ENCODE measurements around the gene ITPA. TPM values are rescaled to one million over a fixed set of nuclear protein-coding genes. Genes with fewer than 3 reads are reported as not detected.
"Not testable (repeated sequence)": the region's sequence is repeated elsewhere in the genome, so short reads cannot be mapped to it uniquely, and the experiment has no call there.

The ITPA gene
- total RNA-seq, 1 donor from 2014 or later: 44.4 TPM

GRCh38 chr20:3199976-3200755 lies 9.1 kb upstream of the ITPA start:
- DNase-seq (ENCODE audit: low spot score): no peak

- DNase-seq (ENCODE audit: low spot score): no peak
These were observed 6.4 kb upstream of the ITPA start for GRCh38 chr20:3202965-3203314.

GRCh38 chr20:3203315-3204123 lies 5.8 kb upstream of the ITPA start:
- no peak for DNase-seq (ENCODE audit: low spot score)

DNA sequence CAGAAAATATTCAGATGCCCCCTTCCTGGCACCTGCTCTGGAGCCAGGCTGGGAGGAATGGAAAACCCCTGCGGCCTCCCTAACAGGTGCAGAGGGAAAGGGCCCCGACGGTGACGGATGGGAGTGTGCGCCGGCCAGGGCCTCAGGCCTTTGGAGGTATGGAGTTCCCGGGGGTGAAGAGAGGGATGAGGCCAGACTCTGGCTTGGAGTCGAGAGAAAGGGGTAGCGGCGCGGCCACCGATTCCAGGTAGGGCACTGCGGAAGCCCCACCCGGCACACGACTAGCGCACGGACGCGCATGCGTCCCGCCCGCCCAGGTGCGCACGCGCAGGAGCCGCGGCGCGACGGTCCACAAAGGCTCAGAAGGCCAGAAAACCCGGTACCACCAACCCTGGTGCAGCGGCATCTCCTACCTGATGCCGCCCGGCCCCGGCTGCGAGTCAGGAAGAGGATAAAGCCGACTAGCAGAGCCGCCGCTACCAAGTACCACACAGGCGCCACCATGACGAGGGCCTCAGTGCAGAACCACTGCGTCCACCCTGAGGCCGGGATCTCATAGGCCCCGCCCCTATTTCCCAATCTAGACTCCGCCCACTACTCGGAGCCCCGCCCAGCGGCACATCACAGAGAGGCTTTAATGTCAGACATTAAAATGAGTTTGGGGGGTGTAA lies 5.0 kb upstream of the ITPA start, which contains the start of gene DDRGK1:
DDRGK1 (minus strand) TSS at position 559 of the 671 bp plus-strand sequence; CDS start at position 504, 55 bp downstream.
- peak; percentile 91 for DNase-seq (ENCODE audit: low spot score)

GRCh38 chr20:3208786-3209256 lies 477 bp upstream of the ITPA start:
- no peak for DNase-seq (ENCODE audit: low spot score)

DNA sequence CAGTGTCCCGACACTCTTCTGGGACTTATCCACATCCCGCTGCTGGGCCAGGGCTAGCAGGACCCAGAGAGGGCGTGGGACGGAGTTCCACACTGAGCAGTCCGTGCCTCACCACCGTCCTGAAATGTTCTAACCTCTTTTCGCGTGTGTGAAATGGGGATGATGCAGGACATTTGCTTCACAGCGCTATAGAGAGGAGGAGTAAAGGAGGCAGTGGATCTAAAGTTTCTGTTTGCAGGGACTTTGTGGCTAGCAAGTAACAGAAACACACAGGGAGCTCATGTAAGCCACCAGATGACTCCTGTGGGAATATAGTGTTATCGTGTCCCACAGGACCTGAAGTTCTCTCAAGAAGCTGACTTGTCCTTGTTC lies 634 bp downstream of the ITPA start:
- no peak for DNase-seq (ENCODE audit: low spot score)

- no peak for DNase-seq (ENCODE audit: low spot score)
These were observed 1.0 kb downstream of the ITPA start for GRCh38 chr20:3210346-3210745.

DNA sequence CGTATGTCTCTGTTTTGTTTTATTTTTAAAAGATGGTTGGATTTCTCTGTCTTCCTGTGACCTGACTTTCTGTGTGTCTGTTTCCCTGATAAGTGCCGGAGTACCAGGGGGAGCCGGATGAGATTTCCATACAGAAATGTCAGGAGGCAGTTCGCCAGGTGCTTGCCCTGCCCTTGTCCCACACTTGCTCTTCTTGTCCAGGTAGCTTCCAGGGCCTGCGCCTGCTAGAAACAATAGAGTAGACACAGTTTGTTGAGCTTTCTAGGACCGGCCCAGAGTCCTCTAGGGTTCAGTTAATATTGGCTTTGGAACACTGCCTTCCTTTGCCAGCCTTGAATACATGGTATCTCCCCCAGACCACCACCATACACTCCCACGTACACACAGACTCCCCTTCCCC lies 3.9 kb downstream of the ITPA start:
- no peak for DNase-seq (ENCODE audit: low spot score)

DNA sequence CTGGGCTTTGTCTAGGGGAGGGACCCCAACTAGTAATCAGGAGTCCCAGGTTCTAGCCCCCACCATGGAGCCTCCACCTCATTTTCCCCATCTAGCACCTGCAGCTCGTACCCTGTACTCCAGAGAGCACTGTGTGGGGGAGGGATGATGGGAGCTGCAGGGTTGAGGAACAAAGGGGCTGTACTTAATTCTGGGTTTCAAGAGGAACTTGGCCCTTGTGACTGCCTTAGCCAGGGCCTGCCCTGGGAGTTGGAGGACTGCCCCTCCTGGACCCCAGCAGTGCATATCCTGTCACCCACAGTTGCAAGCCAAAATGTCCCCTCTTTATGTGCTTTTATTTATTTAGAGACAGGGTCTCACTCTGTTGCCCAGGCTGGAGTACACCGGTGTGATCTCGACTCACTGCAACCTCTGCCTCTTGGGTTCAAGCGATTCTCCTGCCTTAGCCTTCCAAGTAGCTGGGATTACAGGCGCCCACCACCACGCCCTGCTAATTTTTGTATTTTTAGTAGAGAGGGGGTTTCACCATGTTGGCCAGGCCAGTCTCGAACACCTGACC lies 6.1 kb downstream of the ITPA start:
- not testable (repeated sequence) for DNase-seq (ENCODE audit: low spot score)

DNA sequence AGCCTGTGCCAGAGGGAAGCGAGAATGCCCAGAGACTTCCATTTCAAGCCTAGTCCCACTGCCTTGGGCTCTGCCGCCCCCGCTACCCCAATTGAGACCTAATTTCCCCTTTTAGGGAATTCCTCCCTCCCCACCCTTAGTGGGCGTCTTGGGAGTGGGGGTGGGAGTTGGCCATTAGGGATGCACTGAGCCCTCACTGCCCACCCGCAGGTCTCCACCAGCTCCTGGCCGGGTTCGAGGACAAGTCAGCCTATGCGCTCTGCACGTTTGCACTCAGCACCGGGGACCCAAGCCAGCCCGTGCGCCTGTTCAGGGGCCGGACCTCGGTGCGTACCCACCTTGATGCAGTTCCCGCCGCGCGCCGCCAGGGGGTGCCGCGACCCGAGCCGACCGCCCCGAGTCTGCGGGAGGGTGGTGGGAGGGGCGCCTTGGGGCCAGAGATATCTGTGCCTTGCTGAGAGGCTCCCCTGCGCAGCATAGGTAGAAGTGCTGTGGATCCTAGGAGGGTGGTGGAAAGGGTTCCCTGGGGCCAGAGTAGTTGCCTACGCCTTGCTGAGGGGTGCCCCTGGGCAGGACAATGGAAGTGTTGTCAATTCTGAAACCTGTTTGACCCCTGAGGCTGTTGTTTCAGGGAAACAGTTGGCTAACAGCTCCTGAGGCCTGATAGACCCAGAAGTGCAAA lies 9.2 kb downstream of the ITPA start:
- DNase-seq (ENCODE audit: low spot score): peak; percentile 37

DNA sequence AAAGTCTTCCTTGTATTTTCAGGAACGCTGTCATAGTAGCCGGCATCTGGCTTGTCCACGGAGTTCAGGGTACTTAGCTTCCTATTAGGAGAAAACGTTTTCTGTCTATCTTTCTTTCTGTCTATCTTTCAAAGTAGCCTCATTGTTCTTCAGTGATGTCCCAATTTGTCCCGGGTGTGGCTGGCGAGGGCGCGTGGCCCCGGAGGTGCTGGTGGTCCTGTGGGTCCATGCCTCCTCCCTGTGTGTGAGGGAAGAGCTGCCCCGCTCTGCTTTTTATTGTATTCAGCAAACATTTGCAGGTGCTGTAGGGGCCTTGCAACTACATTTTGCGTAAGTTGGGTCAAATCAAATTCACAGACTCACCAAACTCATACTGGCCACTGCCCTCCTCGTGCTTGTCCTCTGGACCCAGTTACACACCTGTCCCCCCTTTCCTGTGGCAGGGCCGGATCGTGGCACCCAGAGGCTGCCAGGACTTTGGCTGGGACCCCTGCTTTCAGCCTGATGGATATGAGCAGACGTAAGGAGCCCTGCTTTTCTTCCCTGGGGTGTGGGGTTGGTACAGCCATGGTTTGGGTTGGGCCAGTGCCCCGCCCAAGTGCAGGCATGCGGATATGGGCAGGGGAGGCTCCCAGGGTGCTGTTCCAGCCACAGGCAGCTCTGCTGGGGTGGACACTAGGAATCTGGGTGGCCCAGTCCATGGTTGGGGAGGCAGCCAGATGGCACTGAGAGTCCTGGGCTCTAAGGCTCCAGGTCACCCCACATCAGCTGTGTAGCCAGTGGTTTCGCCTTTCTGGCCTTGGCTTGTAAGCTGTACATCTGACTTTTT lies 12.3 kb downstream of the ITPA start:
- DNase-seq (ENCODE audit: low spot score): no peak

- no peak for DNase-seq (ENCODE audit: low spot score)
These were observed 13.6 kb downstream of the ITPA start for GRCh38 chr20:3222635-3223600.

GRCh38 chr20:3223651-3223993 lies 14.3 kb downstream of the ITPA start:
- DNase-seq (ENCODE audit: low spot score): no peak

GRCh38 chr20:3223994-3224680 lies 14.8 kb downstream of the ITPA start:
- DNase-seq (ENCODE audit: low spot score): no peak

- no peak for DNase-seq (ENCODE audit: low spot score)
These were observed 15.6 kb downstream of the ITPA start for GRCh38 chr20:3224681-3225421.

DNA sequence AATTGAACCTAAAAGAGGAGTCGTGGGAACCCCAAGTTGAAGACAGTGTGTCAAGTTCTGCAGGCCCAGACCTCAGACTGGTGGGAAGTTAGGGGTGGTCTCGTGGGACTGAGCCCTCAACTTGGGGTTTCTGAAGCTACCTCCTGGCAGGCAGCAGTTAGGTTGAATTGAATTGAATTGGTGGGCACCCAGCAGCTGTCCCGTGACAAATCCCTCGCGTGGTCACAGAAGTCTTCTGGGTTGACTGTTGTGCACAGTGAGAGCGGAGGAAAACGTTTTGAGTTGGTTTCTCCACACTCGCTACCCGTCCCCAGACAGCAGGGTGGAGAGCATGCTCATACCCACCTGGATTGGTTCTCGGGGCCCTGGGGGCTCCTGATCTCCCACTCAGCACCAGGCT lies 16.8 kb downstream of the ITPA start:
- no peak for DNase-seq (ENCODE audit: low spot score)

GRCh38 chr20:3226864-3227263 lies 17.6 kb downstream of the ITPA start:
- no peak for DNase-seq (ENCODE audit: low spot score)

DNA sequence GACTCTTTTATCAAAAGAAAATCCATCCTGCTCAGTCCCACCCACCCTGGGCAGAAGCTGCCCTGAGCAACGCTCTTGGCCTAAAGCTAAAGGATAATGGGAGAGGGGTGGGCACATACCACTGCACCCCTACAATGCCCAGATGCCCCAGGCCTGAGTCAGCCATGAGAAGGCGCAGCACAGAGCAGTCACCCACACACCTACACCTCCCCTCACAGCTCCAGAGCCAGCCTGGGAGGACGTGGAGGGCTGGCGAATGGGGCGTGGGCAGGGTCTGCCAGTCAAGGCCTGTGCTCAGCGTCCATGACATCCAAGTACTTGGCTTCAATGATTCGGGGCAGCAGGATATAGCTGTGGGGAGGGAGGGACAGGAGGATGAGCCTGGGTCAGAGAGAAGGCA lies 18.2 kb downstream of the ITPA start:
- DNase-seq (ENCODE audit: low spot score): no peak
